Measurements from ENCODE around the gene PLA2G5.

DNA sequence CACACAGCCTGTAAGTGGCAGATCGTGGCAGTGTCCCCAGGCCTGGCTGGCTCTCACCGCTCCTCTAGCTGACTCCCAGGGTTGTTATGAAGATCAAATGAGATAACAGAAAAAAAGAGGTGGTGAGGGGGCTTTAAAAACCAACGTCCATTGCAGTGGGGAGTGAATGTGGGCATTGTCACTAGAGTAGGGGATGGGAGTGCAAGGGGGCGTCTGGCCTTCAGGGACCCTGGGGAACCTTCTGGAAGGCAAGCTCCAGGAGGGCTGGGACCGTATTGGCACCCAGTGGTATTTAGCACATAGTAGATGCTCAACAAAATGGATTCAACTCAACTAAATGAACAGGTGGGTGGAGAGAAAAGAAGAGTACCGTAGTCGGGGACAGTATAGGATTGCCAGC is 45.9 kb downstream of the PLA2G5 start:
- TF ChIP-seq, protein P1, sequence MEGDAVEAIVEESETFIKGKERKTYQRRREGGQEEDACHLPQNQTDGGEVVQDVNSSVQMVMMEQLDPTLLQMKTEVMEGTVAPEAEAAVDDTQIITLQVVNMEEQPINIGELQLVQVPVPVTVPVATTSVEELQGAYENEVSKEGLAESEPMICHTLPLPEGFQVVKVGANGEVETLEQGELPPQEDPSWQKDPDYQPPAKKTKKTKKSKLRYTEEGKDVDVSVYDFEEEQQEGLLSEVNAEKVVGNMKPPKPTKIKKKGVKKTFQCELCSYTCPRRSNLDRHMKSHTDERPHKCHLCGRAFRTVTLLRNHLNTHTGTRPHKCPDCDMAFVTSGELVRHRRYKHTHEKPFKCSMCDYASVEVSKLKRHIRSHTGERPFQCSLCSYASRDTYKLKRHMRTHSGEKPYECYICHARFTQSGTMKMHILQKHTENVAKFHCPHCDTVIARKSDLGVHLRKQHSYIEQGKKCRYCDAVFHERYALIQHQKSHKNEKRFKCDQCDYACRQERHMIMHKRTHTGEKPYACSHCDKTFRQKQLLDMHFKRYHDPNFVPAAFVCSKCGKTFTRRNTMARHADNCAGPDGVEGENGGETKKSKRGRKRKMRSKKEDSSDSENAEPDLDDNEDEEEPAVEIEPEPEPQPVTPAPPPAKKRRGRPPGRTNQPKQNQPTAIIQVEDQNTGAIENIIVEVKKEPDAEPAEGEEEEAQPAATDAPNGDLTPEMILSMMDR (IDR thresholded peaks at IDR 0.05; ENCODE audit: control extremely low read depth in 1 of 3, insufficient read depth in 1 of 3, low read depth in 1 of 3, low read length in 3 of 3) = no peak
- TF ChIP-seq TCF12 (IDR thresholded peaks at IDR 0.05; ENCODE audit: low read depth, low read length) (no peak), CBX5 (IDR thresholded peaks at IDR 0.05; ENCODE audit: low read depth, low read length) (no peak)
